ENCODE results near the gene CFAP74.

DNA sequence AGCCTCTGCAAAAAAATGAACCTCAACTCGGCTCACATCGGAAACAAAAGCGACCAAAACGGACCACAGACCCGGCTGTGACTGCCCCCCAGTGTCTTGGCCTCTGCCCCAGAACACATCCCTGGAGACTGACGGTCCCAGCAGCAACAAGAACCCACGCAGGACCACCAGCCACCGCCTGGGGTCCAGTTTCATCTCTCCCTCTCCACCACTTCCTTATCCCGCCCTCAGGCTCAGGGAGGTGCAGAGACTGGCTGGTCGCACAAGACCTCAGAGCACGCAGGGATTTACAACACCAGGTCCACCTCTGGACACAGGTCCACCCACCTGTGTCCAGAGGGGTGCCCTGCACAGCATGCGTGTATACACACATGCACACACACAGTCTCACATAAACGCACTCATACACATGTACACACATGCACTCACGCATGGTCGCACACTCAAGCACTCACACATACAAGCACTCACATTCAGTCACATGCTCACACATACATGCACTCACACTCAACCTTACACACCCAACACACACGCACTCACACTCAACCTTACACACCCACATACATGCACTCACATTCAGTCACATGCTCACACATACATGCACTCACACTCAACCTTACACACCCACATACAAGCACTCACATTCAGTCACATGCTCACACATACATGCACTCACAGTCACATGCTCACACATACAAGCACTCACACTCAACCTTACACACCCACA, 65.9 kb downstream of the CFAP74 start:
- TF ChIP-seq, protein P1, sequence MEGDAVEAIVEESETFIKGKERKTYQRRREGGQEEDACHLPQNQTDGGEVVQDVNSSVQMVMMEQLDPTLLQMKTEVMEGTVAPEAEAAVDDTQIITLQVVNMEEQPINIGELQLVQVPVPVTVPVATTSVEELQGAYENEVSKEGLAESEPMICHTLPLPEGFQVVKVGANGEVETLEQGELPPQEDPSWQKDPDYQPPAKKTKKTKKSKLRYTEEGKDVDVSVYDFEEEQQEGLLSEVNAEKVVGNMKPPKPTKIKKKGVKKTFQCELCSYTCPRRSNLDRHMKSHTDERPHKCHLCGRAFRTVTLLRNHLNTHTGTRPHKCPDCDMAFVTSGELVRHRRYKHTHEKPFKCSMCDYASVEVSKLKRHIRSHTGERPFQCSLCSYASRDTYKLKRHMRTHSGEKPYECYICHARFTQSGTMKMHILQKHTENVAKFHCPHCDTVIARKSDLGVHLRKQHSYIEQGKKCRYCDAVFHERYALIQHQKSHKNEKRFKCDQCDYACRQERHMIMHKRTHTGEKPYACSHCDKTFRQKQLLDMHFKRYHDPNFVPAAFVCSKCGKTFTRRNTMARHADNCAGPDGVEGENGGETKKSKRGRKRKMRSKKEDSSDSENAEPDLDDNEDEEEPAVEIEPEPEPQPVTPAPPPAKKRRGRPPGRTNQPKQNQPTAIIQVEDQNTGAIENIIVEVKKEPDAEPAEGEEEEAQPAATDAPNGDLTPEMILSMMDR (IDR thresholded peaks at IDR 0.05 in 2 of 3, conservative IDR thresholded peaks at IDR 0.05 in 1 of 3; ENCODE audit: insufficient read depth in 2 of 3, low read depth in 1 of 3, low read length in 3 of 3), result no peak
- TF ChIP-seq CBFB (CRISPR knock-in tag; IDR thresholded peaks at IDR 0.05) (no peak), CBX5 (IDR thresholded peaks at IDR 0.05; ENCODE audit: borderline replicate concordance, low read depth) (no peak)
